Loucy (cell line): Measurements from ENCODE around the gene PDHB.

ENCODE experiments used
- H2AFZ ChIP-seq: fragments of 200-600 bp; sonication (generic); 2 replicates; pipeline ENCODE4 v1.6.0; 2016; ENCODE audit warnings: antibody characterized with exemption, mild to moderate bottlenecking, low read length, moderate library complexity
- H3F3A ChIP-seq: fragments of 200-600 bp; 2 replicates; pipeline ENCODE4 v1.6.0; 2016; ENCODE audit warnings: antibody characterized with exemption, low read depth, mild to moderate bottlenecking
- H3K27me3 ChIP-seq: fragments of 200-600 bp; sonication (generic); 2 replicates; pipeline ENCODE4 v1.6.1; 2014; ENCODE audit warnings: low read length, mild to moderate bottlenecking; ENCODE audit not compliant: insufficient read depth, poor library complexity, severe bottlenecking
- H3K36me3 ChIP-seq: fragments of 200-600 bp; sonication (generic); 2 replicates; pipeline ENCODE4 v1.6.1; 2016; ENCODE audit warnings: low read length; ENCODE audit not compliant: insufficient read depth
- H3K4me1 ChIP-seq: fragments of 200-600 bp; sonication (generic); 2 replicates; pipeline ENCODE4 v1.5.1; 2014; ENCODE audit warnings: low read length, mild to moderate bottlenecking; ENCODE audit not compliant: insufficient read depth, poor library complexity, severe bottlenecking
- H3K4me2 ChIP-seq: fragments of 200-600 bp; sonication (generic); 2 replicates; pipeline ENCODE4 v1.6.0; 2014; ENCODE audit warnings: antibody characterized with exemption, low read length, low read depth, mild to moderate bottlenecking; ENCODE audit not compliant: poor library complexity, severe bottlenecking
- H3K4me3 ChIP-seq: fragments of 200-600 bp; sonication (generic); 2 replicates; pipeline ENCODE4 v1.5.1; 2014; ENCODE audit warnings: low read length, mild to moderate bottlenecking, mixed read lengths; ENCODE audit not compliant: poor library complexity, severe bottlenecking
- H3K79me2 ChIP-seq: fragments of 200-600 bp; sonication (generic); 2 replicates; pipeline ENCODE4 v1.6.1; 2014; ENCODE audit warnings: low read length; ENCODE audit not compliant: insufficient read depth
- H3K9ac ChIP-seq: fragments of 200-600 bp; sonication (generic); 2 replicates; pipeline ENCODE4 v1.6.0; 2014; ENCODE audit warnings: mild to moderate bottlenecking, low read depth, low read length, moderate library complexity; ENCODE audit not compliant: poor library complexity, severe bottlenecking
- H3K9me2 ChIP-seq: fragments of 200-600 bp; sonication (generic); replicated peaks from 2 replicates; pipeline ENCODE4 v1.6.1; 2016; ENCODE audit warnings: low read depth, low read length, mixed read lengths
- H3K9me3 ChIP-seq: fragments of 200-600 bp; sonication (generic); 2 replicates; pipeline ENCODE4 v1.6.1; 2014; ENCODE audit warnings: mild to moderate bottlenecking, antibody characterized with exemption, low read length, low read depth; ENCODE audit not compliant: insufficient read depth
- H4K20me1 ChIP-seq: fragments of 200-600 bp; sonication (generic); 2 replicates; pipeline ENCODE4 v1.6.0; 2014; ENCODE audit warnings: antibody characterized with exemption, low read length, mild to moderate bottlenecking; ENCODE audit not compliant: insufficient read depth, poor library complexity, severe bottlenecking
- CTCF ChIP-seq: fragments of 200-600 bp; sonication (generic); conservative IDR thresholded peaks from 2 replicates; pipeline ENCODE4 v1.5.1; 2014; ENCODE audit warnings: mild to moderate bottlenecking, antibody characterized with exemption, low read length
- EZH2phosphoT487 ChIP-seq: fragments of 200-600 bp; IDR thresholded peaks from 2 replicates; pipeline ENCODE4 v1.6.1; 2018; ENCODE audit warnings: antibody characterized with exemption, mild to moderate bottlenecking, moderate library complexity, borderline replicate concordance

The PDHB gene

GRCh38 chr3:58398669-58399333 lies 34.8 kb downstream of the PDHB start:
- no peak for TF ChIP-seq CTCF
- peaks cover 73% of the 10 kb centered on the region; the same call in 1 of the 2 replicates for H3K36me3 ChIP-seq
- H3K4me3 ChIP-seq, result no peak overlapping the region
- no peaks in the 10 kb centered on the region for H3K9me3 ChIP-seq
- H3K27me3 ChIP-seq, result no peaks in the 10 kb centered on the region
- H3K4me2 ChIP-seq, result no peak overlapping the region
- no peaks in the 10 kb centered on the region for H3F3A ChIP-seq
- no peaks in the 10 kb centered on the region for H3K9me2 ChIP-seq
- no peak overlapping the region for H3K9ac ChIP-seq
- no peaks in the 10 kb centered on the region for H3K4me1 ChIP-seq
- no peak overlapping the region for H2AFZ ChIP-seq
- no peaks in the 10 kb centered on the region for H4K20me1 ChIP-seq
- H3K79me2 ChIP-seq, result no peaks in the 10 kb centered on the region

- H3F3A ChIP-seq, result no peaks in the 10 kb centered on the region
- peaks cover 83% of the 10 kb centered on the region; the same call in 1 of the 2 replicates for H3K36me3 ChIP-seq
- no peaks in the 10 kb centered on the region for H3K9me3 ChIP-seq
Observed at GRCh38 chr3:58394339-58394738, 39.3 kb downstream of the PDHB start.

GRCh38 chr3:58392181-58392580 lies 41.5 kb downstream of the PDHB start:
- Histone ChIP-seq H3F3A (no peaks in the 10 kb centered on the region), H3K4me2 (no peak overlapping the region), H3K9me2 (no peaks in the 10 kb centered on the region), H3K79me2 (no peaks in the 10 kb centered on the region), H3K4me1 (peaks cover 12% of the 10 kb centered on the region), H2AFZ (no peak overlapping the region), H3K9me3 (no peaks in the 10 kb centered on the region), H3K27me3 (no peaks in the 10 kb centered on the region), H3K9ac (no peak overlapping the region), H3K36me3 (peaks cover 63% of the 10 kb centered on the region), H4K20me1 (no peaks in the 10 kb centered on the region), H3K4me3 (no peak overlapping the region)
- no peak for TF ChIP-seq EZH2phosphoT487
- no peak for TF ChIP-seq CTCF

More at GRCh38 chr3:58394339-58394738, 39.3 kb downstream of the PDHB start:
- TF ChIP-seq CTCF (no peak), EZH2phosphoT487 (no peak)
- H3K4me1 ChIP-seq, result no peaks in the 10 kb centered on the region
- no peak overlapping the region for H3K9ac ChIP-seq
- no peaks in the 10 kb centered on the region for H4K20me1 ChIP-seq
- no peak overlapping the region for H3K4me2 ChIP-seq
- H3K9me2 ChIP-seq, result no peaks in the 10 kb centered on the region
- H2AFZ ChIP-seq, result no peak overlapping the region
- no peaks in the 10 kb centered on the region for H3K27me3 ChIP-seq
- H3K79me2 ChIP-seq, result no peaks in the 10 kb centered on the region
- no peak overlapping the region for H3K4me3 ChIP-seq
